ENCODE measurements around the gene APOD.

GRCh38 chr3:195597229-195597628, 13.5 kb upstream of the APOD start:
- no peak for TF ChIP-seq CTCF (IDR thresholded peaks at IDR 0.05)
- TF ChIP-seq POLR2A (IDR thresholded peaks at IDR 0.05): no peak
